T-helper 1 cell (primary cell): ENCODE data around the gene MANSC1.

Experiments
- DNase-seq, 5 donors: peaks; one replicate each; pipeline ENCODE4 v3.0.0-alpha.2; 2012 to 2020
- total RNA-seq, 4 donors: gene quantifications; one replicate each; lab custom pipeline; 2026; lab: John Stamatoyannopoulos, UW

Gene MANSC1
- 0 to 0.24 (median 0.12) reads per million in 4 donors for total RNA-seq

GRCh38 chr12:12349711-12350665, at the start of gene MANSC1:
Gene MANSC1 (minus strand): TSS chr12:12350242. CDS start chr12:12343314, 6,928 bp downstream.
- peak; percentile 25 to 76 (median 33) for DNase-seq

GRCh38 chr12:12399161-12399560, 49.1 kb upstream of the MANSC1 start:
- no peak for DNase-seq

- DNase-seq = no peak
These were observed 48.2 kb upstream of the MANSC1 start for GRCh38 chr12:12398026-12398859.

- DNase-seq = no peak
These were observed 47.1 kb upstream of the MANSC1 start for GRCh38 chr12:12397184-12397583.

- no peak for DNase-seq
These were observed 46.7 kb upstream of the MANSC1 start for GRCh38 chr12:12396694-12397093.

GRCh38 chr12:12393171-12393570, 43.1 kb upstream of the MANSC1 start:
- DNase-seq = no peak

GRCh38 chr12:12392413-12392812, 42.4 kb upstream of the MANSC1 start:
- DNase-seq = no peak

GRCh38 chr12:12387501-12387900, 37.5 kb upstream of the MANSC1 start:
- peak in 1 of 5 donors; percentile 49 for DNase-seq

GRCh38 chr12:12384571-12385340, 34.7 kb upstream of the MANSC1 start:
- DNase-seq = peak in 1 of 5 donors; percentile 88

GRCh38 chr12:12381982-12382381, 31.9 kb upstream of the MANSC1 start:
- DNase-seq = no peak

GRCh38 chr12:12380949-12381593, 31.0 kb upstream of the MANSC1 start:
- DNase-seq = no peak

- DNase-seq = peak in 4 of 5 donors; percentile 36 to 87 (median 50)
These were observed 30.0 kb upstream of the MANSC1 start for GRCh38 chr12:12379831-12380730.

- peak in 1 of 5 donors; percentile 33 for DNase-seq
These were observed 28.6 kb upstream of the MANSC1 start for GRCh38 chr12:12378616-12379015.

- peak in 2 of 5 donors; percentile 24 to 87 for DNase-seq
These were observed 26.8 kb upstream of the MANSC1 start for GRCh38 chr12:12376646-12377448.

GRCh38 chr12:12372946-12373722, 23.1 kb upstream of the MANSC1 start:
- DNase-seq = no peak

GRCh38 chr12:12367482-12367998, 17.5 kb upstream of the MANSC1 start:
- no peak for DNase-seq

GRCh38 chr12:12366701-12367481, 16.8 kb upstream of the MANSC1 start:
- DNase-seq = no peak

GRCh38 chr12:12365931-12366431, 15.9 kb upstream of the MANSC1 start:
- no peak for DNase-seq
